Inflammatory macrophage treated with lipopolysaccharide for 1 hour (primary cell): ENCODE results near the gene GAB1.
"Not testable (repeated sequence)": the region's sequence is repeated elsewhere in the genome, so short reads cannot be mapped to it uniquely, and the experiment has no call there.

Experiments used
- DNase-seq, 2 donors: peaks; one replicate each; pipeline ENCODE4 v3.0.0-alpha.2; 2020 to 2022

The GAB1 gene

DNA sequence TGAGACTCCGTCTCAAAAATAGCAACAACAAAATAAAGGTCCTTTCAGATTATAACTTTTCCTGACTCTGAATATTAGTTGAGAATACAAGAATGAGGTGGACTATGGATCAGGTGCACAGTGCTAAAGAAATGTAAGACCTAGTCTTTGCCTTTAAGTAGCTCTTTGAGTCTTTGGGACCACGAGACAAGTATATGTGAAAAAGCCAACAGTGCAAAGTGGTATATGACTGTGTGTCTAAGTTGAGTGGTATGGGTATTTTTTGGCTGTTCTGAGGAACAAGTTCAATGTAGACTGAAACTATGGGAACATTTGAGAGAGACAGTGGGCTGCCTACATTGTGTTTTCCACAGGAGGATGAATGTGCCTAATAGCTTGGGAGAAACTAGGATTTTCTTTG lies 2.8 kb downstream of the GAB1 start:
- DNase-seq: no peak

DNA sequence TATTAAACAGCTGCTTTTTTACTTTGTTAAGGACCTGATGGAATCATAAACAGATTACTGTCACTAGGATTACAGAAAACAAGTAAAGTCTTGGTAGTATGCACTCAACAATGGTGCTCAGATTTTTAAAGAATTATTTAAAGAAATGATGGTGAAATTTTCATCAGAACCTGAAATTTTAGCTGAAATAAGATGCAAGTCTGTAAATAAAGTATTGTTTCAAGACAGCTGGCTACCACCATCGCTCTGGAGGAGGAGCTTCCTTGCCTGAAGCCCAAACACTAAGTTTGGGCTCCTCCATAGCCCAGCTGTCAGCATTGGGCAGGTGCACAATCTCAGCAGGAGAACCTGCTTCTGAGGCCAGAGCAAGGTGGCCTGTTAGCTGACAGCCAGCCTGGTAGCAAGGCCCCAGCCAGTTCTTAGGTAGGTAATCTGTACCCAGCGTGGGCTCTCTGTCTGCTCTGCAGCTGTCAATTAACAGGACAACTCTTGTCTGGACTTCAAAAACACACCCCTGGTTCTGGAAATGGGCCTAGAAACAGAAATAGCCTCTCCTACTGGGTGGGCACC lies 4.6 kb downstream of the GAB1 start:
- no peak for DNase-seq

DNA sequence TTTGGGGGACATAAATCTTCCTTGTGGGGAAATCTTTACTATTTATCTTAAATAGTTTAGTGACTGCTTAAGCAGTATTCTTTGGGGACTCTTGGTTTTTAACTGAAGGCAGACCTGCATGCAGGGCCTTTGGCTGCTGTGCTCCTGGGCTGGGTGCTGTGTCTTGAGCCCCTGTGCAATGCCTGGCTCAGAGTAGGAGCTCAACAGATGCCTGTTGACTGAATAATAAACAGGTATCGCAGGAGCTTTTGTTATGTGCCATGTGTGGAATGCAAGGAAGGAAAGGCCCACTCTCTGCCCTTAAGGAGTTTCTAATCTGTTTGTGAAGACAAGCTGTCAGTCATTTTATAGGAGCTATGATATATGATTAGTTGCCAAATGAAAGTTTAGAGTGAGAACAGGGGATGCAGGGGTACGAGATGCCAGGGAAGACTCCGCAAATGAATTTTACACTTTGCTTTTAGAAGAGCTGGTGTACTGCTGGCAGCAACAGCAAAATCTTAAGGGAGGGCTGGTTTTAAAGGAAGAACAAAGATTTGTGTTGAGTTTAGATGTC lies 6.7 kb downstream of the GAB1 start:
- DNase-seq: no peak

DNA sequence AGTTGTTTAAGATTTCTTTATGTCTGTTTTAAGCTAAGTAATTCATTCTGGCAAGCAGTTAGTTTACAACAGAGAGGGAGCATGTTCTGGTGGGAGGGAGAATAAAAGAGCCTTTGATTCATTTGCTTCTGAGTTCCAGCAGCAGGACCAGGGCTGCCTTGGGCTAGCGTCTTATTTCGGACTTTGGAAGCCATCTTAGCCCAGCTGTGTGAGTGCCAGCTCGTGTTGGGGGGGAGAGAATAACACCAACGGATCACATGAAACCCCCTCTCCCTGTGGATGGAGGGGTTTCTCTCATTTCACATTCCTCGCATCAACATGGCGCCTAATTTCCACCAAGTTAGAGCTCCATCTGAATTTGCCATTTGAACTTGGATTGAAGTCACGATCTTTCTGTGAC lies 7.4 kb downstream of the GAB1 start:
- no peak for DNase-seq

DNA sequence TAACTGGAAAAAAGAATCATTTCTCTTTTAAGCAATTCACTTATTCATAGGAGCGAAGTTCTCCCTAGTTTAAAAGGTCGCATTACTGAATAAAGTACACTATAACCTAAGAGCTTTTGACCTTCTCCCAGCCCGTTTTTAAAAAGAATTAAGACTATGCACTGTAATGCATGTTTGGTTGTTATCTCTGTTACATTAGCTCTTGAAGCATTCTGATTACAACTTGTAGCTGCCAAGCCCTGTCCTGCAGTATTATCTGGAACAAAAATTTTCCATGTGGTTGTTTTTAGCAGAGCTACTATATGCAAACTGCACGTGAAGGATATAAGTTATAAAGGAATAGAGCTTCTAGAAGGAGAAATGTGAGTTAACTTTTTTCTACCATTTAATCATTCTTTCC lies 8.1 kb downstream of the GAB1 start:
- DNase-seq: no peak

DNA sequence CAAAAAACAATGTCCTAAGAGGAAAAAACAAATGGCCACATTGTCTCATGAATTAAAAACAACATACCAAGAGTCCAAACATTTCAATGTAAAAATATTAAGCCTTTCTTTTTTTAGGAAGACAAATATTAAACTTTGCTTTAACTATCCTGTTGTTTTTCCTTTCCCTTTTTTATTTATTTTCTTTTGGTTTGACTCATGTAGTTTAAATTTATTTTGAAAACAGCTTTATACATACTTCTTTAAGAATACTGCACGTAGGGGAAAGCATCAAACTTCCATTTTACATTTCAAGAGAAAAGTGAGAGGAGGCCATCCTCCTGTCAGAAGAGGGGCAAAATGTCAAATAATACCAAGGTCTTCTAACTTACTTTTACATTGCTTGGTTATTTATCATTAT lies 8.7 kb downstream of the GAB1 start:
- DNase-seq: no peak

DNA sequence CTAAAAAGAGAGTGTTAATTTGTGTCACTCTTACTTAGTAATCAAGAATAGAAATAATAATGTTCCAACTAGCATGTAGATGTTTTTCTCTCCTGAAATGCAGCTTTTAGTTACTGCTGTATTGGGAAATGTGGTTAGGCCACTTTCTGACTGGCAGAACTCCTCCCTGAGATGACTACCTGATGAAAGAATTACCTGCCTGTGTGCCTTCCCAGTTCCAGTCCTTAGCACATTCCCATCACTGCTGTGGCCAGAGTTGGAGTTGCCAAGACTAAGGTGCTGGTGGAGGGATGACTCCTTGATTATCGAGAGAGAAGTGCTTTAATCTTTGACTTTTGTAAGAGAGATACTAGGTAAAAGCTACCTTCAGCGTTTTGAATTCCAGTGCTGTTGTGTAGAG lies 9.5 kb downstream of the GAB1 start:
- DNase-seq: no peak

DNA sequence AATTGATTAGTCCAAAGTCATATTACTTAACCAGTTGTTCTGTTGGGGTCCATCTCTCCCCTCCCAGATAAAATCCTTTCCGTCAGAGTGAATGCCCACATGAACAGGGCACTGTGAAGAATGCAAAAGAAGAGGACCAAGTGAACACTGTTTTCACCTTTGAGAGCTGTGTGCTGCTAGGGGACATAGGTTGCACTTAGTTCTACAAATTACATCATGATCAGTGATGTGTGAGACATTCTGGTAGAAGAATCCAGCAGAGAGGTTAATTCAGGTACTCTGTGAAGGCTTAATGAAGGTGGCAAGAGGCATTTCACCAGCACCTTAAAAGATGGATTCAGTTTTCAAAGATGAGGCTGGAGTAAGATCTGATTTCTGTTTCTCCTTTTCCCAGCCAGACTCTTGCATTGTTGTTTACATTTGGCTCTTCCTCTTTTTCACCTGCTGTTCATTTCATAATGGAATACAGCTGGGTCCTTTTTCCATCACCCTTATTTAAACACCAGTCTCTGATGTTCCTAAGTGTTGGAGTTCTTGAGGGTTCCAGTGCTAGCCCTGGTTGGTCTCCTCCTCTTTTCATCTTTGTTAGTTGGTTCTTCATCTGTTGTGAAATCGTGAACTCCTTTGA lies 10.9 kb downstream of the GAB1 start:
- no peak for DNase-seq

DNA sequence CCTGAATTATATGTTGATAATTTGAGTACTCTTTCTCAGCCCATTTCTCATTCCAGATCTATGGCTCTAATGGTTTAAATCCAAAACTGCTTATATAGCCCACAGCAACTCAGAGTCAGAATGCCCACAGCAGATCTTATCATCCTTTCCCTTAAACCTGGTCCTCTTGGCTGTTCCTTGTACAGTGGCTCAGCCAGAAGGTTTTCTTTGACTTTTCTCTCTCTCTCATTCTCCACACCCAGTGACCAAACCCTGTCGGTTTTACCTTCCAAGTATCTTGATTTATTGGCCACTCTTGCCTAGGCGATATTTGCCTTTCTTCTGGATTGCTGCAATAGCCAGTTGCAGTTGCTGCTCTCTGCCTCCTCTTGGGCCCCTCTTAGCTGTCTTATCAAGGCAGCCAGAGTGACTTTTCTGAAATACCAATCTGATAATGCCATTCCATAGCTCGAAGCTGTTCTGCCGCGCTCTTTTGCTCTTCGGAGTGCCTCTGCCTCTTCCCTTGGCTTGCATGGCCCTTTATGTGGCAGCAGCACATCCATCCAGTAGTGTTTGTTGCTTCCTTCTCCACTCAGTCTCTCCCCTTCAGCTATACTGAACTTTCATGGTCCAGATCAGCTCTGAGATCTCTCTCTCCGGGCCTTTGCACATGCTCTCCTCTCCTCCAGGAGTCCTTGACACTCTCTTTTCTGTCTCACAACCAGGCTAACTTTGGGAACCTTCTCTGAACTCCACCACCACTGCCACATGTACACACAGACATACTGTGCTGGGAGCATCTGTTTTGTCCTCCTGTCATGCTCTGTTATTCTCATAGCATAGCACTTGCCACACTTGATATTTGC lies 11.8 kb downstream of the GAB1 start:
- no peak for DNase-seq

DNA sequence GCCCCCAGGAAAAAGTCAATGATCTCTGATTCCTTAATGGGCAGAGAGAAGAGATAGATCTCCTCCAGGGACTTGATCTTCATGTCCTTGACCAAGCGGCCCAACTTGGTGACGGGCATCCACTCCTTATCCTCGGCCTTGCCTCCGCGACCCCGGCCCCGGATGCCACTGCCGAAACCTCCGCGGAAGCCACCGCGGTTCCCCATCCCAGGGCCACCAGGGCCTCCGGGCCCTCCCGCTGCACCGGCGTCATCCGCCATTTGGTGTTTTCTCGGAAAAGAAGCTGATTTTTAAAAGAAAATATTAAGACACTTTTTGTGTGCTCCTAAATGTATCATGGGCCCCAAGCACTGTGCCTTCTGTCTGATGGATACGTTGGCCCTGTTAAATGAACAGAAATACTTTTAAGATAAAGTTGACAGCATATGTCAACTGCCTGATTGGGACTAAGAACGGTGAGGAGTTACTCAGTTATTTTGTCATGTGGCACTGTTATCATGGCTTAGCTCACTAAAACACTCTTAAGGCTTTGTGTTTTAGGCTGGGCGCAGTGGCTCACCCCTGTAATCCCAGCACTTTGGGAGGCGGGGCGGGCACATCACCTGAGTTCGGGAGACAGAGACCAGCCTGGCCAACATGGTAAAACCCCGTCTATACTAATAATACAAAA lies 13.3 kb downstream of the GAB1 start:
- DNase-seq: not testable (repeated sequence)

DNA sequence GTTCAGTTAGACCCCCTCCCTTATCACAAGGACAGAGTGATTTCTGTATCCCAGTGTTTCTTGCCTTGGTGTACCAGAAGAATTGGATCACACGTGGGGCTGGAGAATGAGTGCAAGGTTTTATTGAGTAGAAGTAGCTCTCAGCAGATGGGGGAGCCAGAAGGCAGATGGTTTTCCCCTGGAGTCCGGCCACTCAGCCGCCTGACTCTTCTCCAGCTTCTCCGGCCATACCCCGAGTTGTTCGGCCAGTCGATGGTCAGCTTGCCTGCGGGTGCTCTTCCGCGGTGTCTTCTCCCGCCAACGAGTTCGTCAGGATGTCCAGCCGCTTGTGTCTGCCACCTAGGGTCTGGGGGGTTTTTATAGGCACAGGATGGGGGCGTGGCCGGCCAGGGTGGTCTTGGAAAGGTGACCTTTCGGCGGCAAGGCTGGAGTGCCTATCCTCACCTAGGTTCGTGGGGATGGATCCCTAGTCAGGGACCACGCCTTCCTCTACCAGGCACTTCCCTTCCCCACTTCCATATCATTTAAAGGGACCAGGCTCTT lies 14.5 kb downstream of the GAB1 start:
- DNase-seq: no peak

DNA sequence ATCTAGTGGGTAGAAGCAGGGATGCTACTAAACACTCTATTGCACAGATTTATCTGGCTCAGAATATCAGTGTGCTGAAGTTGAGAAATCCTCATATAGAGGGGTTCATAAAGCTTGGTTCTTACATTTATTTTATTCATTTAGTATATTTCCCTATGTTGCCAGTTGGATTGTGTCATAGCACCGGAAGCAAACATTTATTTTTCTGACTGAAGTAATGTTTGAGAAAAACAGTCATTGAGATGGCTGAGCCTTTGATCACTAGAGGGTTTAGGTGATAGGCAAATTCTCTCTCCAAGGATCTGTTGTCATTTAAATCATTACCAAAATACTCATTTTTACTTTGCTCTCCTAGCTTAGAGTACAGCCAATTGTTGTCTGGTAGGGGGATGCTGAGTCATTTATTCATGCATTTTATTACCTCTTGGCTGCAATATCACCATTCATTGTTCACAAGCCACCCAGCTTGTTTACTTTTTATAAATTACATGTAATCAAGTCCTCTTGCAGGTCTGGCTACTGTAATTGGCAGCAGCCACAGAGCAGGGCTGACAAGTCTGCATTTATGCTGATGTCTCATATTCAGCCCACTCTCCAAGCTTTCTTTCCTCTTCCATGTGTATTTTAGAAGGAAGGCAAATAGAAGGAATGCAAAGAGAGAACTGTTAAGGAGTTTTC lies 15.2 kb downstream of the GAB1 start:
- DNase-seq: no peak

DNA sequence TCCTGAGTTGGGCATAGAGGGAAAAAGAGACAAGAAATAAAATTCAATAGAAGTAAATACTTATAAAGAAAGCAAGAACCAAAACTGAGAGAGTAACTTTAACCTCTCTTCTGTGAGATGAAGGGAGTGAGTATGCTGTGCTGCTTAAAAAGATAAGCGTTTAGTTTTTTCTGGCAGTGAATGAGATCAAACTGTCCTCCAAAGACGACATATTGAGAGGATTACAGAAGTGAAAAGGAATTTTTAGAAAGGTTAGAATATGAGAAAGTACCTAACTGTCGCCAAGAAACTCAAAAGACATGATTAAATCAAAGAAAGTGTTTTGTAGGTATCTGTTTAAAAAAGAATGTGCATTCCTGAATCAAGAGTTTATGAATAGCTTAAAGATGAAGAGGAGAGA lies 16.0 kb downstream of the GAB1 start:
- no peak for DNase-seq

DNA sequence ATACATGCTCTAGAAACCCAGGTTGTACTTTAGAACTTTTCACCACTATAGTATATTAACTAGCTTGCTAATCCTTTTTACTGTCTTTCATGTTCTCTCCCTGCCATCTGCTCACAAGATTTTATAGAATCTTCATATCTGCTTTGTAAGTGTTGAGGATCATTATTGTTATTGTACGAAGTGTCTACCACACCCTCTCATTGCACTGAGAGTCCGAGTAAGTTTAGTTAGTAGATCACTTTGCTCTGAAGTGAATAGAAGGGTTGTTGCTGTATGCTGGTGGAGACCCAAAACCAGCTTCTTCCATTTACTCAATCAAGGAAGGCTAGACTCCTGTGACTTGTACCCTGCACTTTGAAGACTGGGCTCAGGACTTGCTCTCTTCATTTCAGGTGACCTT lies 17.1 kb downstream of the GAB1 start:
- no peak for DNase-seq

DNA sequence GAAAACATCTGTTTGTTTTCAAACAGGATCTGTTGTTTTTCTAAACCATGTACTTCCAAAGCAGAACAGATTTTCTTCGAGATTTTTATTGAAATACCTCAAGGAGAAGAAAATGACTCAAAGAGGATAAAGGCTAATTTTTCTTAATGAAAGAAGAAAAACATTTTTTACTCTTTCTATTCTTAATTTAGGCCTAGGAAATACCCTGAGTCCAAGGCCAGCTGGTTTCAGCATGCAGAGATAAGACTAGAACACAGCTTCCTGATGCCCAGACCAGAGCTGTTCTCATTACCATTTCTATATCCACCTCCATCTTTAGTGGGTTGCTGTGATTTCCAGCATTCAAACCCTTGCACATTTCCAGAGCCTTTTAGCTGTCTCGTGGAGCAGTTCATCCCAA lies 18.3 kb downstream of the GAB1 start:
- DNase-seq: no peak

DNA sequence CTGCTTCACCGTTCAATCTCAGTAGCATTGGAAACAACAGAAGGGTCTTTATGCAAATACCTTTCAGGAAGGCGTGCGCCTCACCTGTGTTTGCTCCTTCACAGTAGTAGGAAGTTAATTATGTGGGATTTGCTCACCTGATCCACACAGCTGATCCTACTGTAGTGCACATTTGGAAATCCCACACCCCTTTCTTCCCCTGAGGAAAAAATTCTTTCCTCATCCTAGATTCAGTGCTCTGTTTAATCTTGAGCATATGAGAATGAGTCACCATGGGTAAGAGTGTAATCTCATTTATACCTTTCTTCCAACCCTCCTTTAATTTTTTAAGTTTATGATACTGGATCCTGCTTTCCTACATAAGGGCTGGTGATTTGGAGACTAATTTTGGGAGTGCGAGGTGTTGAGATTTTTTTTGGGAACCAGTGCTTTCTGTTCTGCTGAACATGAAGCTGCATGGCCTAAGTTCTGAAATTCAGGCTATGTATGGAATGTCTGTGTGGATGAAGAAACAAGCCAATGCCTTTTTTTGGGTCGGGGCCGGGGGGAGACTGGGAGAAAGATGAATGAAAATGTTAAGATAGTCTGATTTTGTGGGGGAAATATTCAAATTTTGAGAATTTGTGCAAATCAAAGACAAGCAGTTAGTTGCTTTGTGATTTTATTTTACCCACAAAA lies 19.0 kb downstream of the GAB1 start:
- peak in 1 of 2 donors; percentile 21 for DNase-seq

DNA sequence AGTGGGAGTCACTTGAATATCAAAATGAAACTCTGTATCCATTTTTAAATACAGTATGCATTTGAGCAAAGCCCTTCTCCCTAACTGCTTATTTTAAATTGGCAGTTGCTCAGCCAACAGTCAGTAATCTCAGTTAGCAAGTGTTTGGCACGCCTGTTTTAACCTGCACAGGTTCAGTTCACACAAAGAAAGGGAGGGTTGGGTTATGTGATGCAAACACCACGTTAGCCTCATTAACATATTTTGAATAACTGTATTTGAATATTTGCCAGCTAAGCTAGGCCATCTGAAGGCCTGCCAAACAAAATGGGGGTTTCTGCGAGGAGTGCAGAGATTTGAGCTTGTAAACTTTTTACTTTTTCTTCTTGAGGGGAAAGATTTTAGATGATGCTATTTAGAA lies 19.8 kb downstream of the GAB1 start:
- DNase-seq: no peak

DNA sequence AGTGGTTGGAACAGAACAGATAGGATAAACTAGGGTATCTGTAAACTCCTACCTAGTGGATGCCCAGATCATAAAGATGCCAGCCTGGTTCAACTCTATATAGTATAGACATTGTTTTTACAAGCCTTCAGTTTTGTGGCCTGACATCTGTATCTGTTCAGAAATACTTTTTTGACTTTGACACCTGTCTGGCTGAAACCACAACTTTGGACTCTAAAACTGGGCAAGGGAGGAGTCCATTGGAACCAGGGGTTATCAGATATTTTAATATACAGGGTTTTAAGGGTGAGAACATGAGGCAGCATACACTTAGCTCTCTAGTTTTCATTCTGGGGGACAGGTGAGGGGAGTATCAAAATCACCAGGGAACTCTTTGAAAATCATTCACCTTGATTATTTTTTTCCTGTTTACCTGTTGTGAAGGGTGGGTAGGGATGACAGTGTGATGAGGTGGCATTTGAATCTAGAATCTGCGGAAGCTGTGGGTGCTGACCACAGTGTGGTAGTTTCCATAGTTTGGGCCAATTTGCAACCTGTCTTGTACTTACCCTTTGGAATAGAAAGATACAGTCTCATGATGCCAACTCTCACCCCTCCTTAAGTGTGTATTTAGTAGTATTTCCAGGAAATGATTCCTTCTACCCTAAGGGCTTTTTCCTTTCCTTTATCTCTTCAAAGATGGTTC lies 20.6 kb downstream of the GAB1 start:
- DNase-seq: no peak

DNA sequence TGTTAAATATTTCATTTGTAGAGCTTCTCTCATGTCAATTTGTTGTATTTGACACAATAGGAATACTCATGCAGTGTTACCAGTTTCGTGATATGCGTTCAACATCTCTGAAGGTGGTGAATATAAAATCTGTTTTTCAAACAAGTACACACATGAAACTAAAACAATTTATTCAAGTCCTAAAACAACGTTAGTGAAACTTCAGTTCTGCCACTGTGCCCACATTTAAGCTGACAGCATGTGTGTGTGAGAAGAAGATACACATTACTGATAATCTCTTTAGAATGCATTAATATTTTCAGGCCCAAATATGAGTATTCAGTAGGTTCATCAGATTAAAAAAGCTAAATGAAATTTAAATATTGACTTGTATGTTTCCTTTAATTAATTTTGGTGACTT lies 21.7 kb downstream of the GAB1 start:
- no peak for DNase-seq

DNA sequence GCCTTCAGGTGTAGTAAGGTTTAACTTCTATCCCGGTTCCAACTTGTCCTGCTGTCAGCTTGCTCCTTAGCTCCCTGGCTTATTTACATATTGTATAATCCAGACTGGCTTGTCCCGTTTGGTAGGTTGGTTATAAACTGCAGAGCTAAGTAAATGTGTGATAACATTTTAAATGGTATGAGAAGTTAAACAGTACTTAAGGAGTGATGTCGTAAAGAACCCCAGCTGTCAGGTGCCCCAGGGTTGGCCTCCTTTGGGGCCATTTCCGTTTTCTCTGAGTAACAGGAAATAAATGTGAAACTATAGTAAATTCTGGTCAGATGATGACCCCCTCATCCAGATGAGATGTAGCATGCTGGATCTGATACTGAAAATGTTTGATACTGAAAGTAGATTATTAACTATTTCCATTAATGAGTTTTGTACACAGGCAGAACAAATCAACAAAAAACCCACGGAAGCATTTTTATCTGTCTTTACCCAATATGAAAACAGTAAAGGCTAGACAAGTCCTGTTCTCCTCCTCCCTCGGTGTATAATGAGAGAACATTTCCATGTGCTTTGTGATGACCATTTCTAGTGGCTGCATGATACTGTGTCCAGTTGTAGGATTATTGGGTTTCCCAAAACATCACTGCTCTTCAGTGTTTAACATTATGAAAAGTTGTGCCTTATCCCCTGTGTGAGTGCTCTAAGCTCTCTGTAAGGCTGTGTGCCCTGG lies 22.4 kb downstream of the GAB1 start:
- peak; percentile 56 to 68 for DNase-seq
